Measurements from ENCODE around the gene HSDL1. TPM values are rescaled to one million over a fixed set of nuclear protein-coding genes. Genes with fewer than 3 reads are reported as not detected.
"Not testable (repeated sequence)": the region's sequence is repeated elsewhere in the genome, so short reads cannot be mapped to it uniquely, and the experiment has no call there.

HSDL1 gene
- total and polyA plus RNA-seq, 10 of the 15 experiments (the other 5 are each of a cell fraction or from before 2014, with no cell fraction given) = 2.0 to 13.4 (median 5.6) TPM

DNA sequence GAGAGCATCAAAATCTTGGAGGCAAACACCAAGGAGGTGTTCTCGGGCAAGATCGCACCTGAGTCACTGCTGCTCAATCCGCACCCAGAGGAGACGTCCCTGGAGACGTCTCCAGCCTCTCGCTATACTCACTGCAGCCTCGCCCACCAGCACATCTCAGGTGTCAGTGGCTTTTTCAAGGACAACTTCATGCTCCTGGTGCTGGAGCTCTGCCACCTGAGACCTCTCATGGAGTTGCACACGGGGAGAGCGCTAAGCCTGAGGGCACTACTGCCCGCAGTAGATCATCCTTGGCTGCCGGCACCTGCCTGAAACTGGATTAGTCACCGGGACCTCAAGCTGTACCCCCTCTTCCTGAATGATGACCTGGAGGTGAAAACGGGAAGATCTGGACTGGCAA, 25.6 kb downstream of the HSDL1 start:
- WGBS (ENCODE audit: insufficient coverage, insufficient replicate concordance, low lambda C conversion rate, missing lambda C conversion rate) = over 99% methylated on average over 12 of the region's 13 CpGs
- peaks cover 24% of the 10 kb centered on the region for H3K79me2 ChIP-seq (ENCODE audit: control insufficient read depth, insufficient read depth, low read length)
- in situ Hi-C loops (cut with MboI) = no loop called here
- BruUV-seq (replicated peaks) = no TSS peak
- no peaks in the 10 kb centered on the region for H3K9me3 ChIP-seq (replicated peaks; ENCODE audit: control insufficient read depth, insufficient read depth, low read length)
- H3K27me3 ChIP-seq (replicated peaks in 1 of 2; ENCODE audit: control insufficient read depth in 2 of 2, insufficient read depth in 2 of 2, low read length in 1 of 2) = no peaks in the 10 kb centered on the region
- no peaks in the 10 kb centered on the region; a peak in 1 of 4 replicates for H3K36me3 ChIP-seq (ENCODE audit: control insufficient read depth in 2 of 2, insufficient read depth in 2 of 2, low read length in 1 of 2)
- no peak for TF ChIP-seq ZNF384 (IDR thresholded peaks at IDR 0.05; ENCODE audit: borderline replicate concordance, low read depth, low read length)
- no peak for TF ChIP-seq EGR1 (IDR thresholded peaks at IDR 0.05; ENCODE audit: borderline replicate concordance in 1 of 2, low read depth in 2 of 2, low read length in 2 of 2)
- TF ChIP-seq SREBF1 (IDR thresholded peaks at IDR 0.05; ENCODE audit: low read length) = no peak
- TF ChIP-seq RB1 (IDR thresholded peaks at IDR 0.05; ENCODE audit: borderline replicate concordance) = no peak
- TF ChIP-seq, protein P1, sequence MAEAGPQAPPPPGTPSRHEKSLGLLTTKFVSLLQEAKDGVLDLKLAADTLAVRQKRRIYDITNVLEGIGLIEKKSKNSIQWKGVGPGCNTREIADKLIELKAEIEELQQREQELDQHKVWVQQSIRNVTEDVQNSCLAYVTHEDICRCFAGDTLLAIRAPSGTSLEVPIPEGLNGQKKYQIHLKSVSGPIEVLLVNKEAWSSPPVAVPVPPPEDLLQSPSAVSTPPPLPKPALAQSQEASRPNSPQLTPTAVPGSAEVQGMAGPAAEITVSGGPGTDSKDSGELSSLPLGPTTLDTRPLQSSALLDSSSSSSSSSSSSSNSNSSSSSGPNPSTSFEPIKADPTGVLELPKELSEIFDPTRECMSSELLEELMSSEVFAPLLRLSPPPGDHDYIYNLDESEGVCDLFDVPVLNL (IDR thresholded peaks at IDR 0.05; ENCODE audit: low read depth, low read length) = no peak
- no peak for TF ChIP-seq EZH2 (IDR thresholded peaks at IDR 0.05; ENCODE audit: borderline replicate concordance, control insufficient read depth, low read depth, low read length)
- no peak for TF ChIP-seq LARP7 (IDR thresholded peaks at IDR 0.05)
- no peak for TF ChIP-seq SUPT20H (IDR thresholded peaks at IDR 0.05; ENCODE audit: borderline replicate concordance, control insufficient read depth, low read depth, low read length)
- TF ChIP-seq BCL11A (IDR thresholded peaks at IDR 0.05; ENCODE audit: low read depth, low read length) = no peak
- no peak for TF ChIP-seq STAT1 (conservative IDR thresholded peaks at IDR 0.05)
- TF ChIP-seq, protein P2, sequence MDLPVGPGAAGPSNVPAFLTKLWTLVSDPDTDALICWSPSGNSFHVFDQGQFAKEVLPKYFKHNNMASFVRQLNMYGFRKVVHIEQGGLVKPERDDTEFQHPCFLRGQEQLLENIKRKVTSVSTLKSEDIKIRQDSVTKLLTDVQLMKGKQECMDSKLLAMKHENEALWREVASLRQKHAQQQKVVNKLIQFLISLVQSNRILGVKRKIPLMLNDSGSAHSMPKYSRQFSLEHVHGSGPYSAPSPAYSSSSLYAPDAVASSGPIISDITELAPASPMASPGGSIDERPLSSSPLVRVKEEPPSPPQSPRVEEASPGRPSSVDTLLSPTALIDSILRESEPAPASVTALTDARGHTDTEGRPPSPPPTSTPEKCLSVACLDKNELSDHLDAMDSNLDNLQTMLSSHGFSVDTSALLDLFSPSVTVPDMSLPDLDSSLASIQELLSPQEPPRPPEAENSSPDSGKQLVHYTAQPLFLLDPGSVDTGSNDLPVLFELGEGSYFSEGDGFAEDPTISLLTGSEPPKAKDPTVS (IDR thresholded peaks at IDR 0.05; ENCODE audit: low read depth, low read length) = no peak
- no peak for TF ChIP-seq JUNB (IDR thresholded peaks at IDR 0.05)
- no peak for TF ChIP-seq MLLT1 (IDR thresholded peaks at IDR 0.05)
- no peak for TF ChIP-seq CREB1 (IDR thresholded peaks at IDR 0.05; ENCODE audit: low read depth)
- DNase-seq (ENCODE audit: low read depth, low spot score) = no peak
- no peak for ATAC-seq
- POLR2A ChIA-PET = no interaction called here
- H3K4me2 ChIP-seq (ENCODE audit: control insufficient read depth, insufficient read depth) = no peak overlapping the region
- RAD21 ChIA-PET (ENCODE audit: unreplicated experiment) = no interaction called here
- SMC1A ChIA-PET (ENCODE audit: uncharacterized antibody, unreplicated experiment) = interaction anchor here (1.1 kb wide), 1 partner anchor 67 kb away, joined by 3 read pairs; the partner anchor contains the start of gene TAF1C
- CTCF ChIA-PET = interaction anchor here (1.6 kb wide), 1 partner anchor 13 kb away, joined by 5 read pairs; no protein-coding TSS in a partner anchor
- no peak overlapping the region for H2AFZ ChIP-seq (ENCODE audit: control insufficient read depth, low read depth, low read length)
- no peak overlapping the region for H3K4me3 ChIP-seq
- no peak overlapping the region for H3K9ac ChIP-seq (ENCODE audit: control insufficient read depth, insufficient read depth, low read length)
- H3K4me1 ChIP-seq (ENCODE audit: control insufficient read depth, insufficient read depth, low read length) = peaks cover 9% of the 10 kb centered on the region; the same call in 1 of the 2 replicates
- H3K27ac ChIP-seq (ENCODE audit: control insufficient read depth, insufficient read depth) = no peak overlapping the region
- no peaks in the 10 kb centered on the region for H4K20me1 ChIP-seq (ENCODE audit: control insufficient read depth, insufficient read depth)
- FAIRE-seq = no peak
- intact Hi-C loops (cut with micrococcal nuclease; ENCODE audit: unreplicated experiment) = no loop called here

DNA sequence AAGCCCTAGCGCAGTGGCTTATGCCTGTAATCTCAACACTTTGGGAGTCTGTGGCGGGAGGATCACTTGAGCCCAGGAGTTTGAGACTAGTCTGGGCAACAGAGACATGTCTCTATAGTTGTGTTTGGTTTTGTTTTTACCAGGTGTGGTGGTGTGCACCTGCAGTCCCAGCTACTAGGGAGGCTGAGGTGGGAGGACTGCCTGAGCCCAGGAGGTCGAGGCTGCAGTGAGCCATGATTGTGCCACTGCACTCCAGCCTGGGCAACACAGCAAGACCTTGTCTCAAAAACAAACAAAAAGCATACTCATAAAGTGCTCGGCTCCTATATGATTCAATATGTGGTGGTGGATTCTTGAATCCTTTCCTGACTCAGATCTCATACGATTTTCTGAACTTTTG, 26.7 kb downstream of the HSDL1 start:
- RAD21 ChIA-PET (ENCODE audit: unreplicated experiment); H4K20me1 ChIP-seq (ENCODE audit: control insufficient read depth, insufficient read depth); H3K9ac ChIP-seq (ENCODE audit: control insufficient read depth, insufficient read depth, low read length); FAIRE-seq; H3K27me3 ChIP-seq (replicated peaks in 1 of 2; ENCODE audit: control insufficient read depth in 2 of 2, insufficient read depth in 2 of 2, low read length in 1 of 2); H3K27ac ChIP-seq (ENCODE audit: control insufficient read depth, insufficient read depth); H2AFZ ChIP-seq (ENCODE audit: control insufficient read depth, low read depth, low read length); H3K4me2 ChIP-seq (ENCODE audit: control insufficient read depth, insufficient read depth); H3K9me3 ChIP-seq (replicated peaks; ENCODE audit: control insufficient read depth, insufficient read depth, low read length); ATAC-seq; intact Hi-C loops (cut with micrococcal nuclease; ENCODE audit: unreplicated experiment); DNase-seq (ENCODE audit: low read depth, low spot score); BruUV-seq (replicated peaks); POLR2A ChIA-PET; H3K4me1 ChIP-seq (ENCODE audit: control insufficient read depth, insufficient read depth, low read length); H3K4me3 ChIP-seq; in situ Hi-C loops (cut with MboI); H3K36me3 ChIP-seq (ENCODE audit: control insufficient read depth in 2 of 2, insufficient read depth in 2 of 2, low read length in 1 of 2): not testable (repeated sequence)
- ChIA-PET CTCF (interaction anchor here (1.6 to 3.9 kb wide), 2 partner anchors 14 to 68 kb away, joined by 5 to 23 read pairs; partner anchors contain the start of gene TAF1C), SMC1A (ENCODE audit: uncharacterized antibody, unreplicated experiment) (interaction anchor here (1.1 kb wide), 1 partner anchor 68 kb away, joined by 3 read pairs; the partner anchor contains the start of gene TAF1C)
- WGBS (ENCODE audit: insufficient coverage, insufficient replicate concordance, low lambda C conversion rate, missing lambda C conversion rate) = 98% methylated on average over 5 of the region's 5 CpGs
- H3K79me2 ChIP-seq (ENCODE audit: control insufficient read depth, insufficient read depth, low read length) = peaks cover 34% of the 10 kb centered on the region
